Activated CD4-positive, alpha-beta memory T cell treated with anti-CD3 and anti-CD28 coated beads, Interleukin-2, amount 10 ng/mL, durations not matched to agents 7 days and 5 days (primary cell): ENCODE results near the gene PATE2. TPM values are rescaled to one million over a fixed set of nuclear protein-coding genes. Genes with fewer than 3 reads are reported as not detected.

Experiments used
- CTCF ChIA-PET: fragments of 350-600 bp; sonication (Branson Sonifier 250); formaldehyde crosslinking; loops from one replicate; lab custom pipeline; 2021; ENCODE audit warnings: antibody characterized with exemption, inconsistent platforms; lab: Charles Lee
- POLR2A ChIA-PET: fragments of 350-600 bp; sonication (Branson Sonifier 250); formaldehyde crosslinking; loops from one replicate; lab custom pipeline; 2021; ENCODE audit warnings: antibody characterized with exemption; lab: Charles Lee
- DNase-seq: peaks from one replicate; pipeline ENCODE4 v3.0.0-alpha.2; 2020
- H3K27ac Mint-ChIP-seq: one replicate; pipeline ENCODE4 v1.8.0; 2021; ENCODE audit warnings: mild to moderate bottlenecking, mixed read lengths
- H3K27me3 Mint-ChIP-seq: one replicate; pipeline ENCODE4 v1.8.0; 2021; ENCODE audit warnings: mixed read lengths
- H3K36me3 Mint-ChIP-seq: one replicate; pipeline ENCODE4 v1.8.0; 2021; ENCODE audit warnings: low read depth, mixed read lengths
- H3K4me1 Mint-ChIP-seq: one replicate; pipeline ENCODE4 v1.8.0; 2021; ENCODE audit warnings: mixed read lengths
- H3K4me3 Mint-ChIP-seq: one replicate; pipeline ENCODE4 v1.8.0; 2021; ENCODE audit warnings: mild to moderate bottlenecking, mixed read lengths
- H3K9me3 Mint-ChIP-seq: one replicate; pipeline ENCODE4 v1.8.0; 2021; ENCODE audit warnings: mixed read lengths
- total RNA-seq, 2 experiments: library from RNA; stranded (reverse); gene quantifications; one replicate each; pipeline ENCODE4 v1.2.3, GENCODE V29; 2021

Gene PATE2
- total RNA-seq, 2 experiments from 2014 or later = not detected

DNA sequence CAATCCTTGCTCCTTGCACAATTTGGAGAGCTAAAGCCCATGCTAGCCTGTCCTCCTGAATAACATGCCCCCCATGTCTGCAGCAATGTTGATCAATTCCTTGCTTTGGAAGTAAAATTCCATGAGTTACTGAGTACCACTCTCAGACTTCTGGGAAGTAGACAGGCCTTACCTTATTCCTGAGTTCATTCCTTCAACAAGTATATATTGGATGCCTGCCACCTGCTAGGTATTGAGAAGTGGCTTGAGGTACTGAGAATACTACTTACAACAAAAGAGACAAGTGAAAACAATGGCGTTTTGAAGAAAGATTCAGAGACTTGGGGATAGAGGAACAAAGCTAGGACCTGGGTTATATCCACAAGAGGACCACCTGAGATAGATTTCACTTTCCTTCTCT lies 12.4 kb downstream of the PATE2 start:
- no peaks in the 10 kb centered on the region for H3K4me1 Mint-ChIP-seq
- H3K4me3 Mint-ChIP-seq = no peak overlapping the region
- H3K27me3 Mint-ChIP-seq = peaks cover 12% of the 10 kb centered on the region
- no peak overlapping the region for H3K27ac Mint-ChIP-seq
- ChIA-PET POLR2A (no interaction called here), CTCF (interaction anchor here (0.6 kb wide), 1 partner anchor 292 kb away, joined by 3 read pairs; no protein-coding TSS in a partner anchor)
- no peaks in the 10 kb centered on the region for H3K9me3 Mint-ChIP-seq
- DNase-seq = no peak
- H3K36me3 Mint-ChIP-seq = no peaks in the 10 kb centered on the region

DNA sequence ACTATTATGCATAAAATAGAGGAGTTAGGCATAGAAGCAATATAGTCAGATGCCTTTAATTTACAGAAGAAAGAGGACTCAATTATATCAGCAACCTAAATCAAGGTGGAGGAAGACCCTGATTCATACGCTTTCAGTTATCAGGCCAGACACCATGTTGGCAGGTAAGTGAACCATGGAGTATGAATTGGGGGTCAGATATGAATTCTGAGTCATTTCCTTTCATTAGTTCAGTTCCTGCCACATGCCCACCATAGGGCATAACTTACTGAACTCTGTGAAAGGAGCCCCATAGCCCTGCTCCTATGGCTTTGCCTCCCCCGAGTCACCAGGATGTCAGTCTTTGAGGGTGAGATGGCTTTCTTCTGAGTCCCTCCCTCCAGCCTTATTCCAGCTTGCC lies 15.1 kb downstream of the PATE2 start:
- H3K4me1 Mint-ChIP-seq = no peaks in the 10 kb centered on the region
- H3K27me3 Mint-ChIP-seq = peaks cover 12% of the 10 kb centered on the region
- H3K27ac Mint-ChIP-seq = no peak overlapping the region
- DNase-seq = no peak
- ChIA-PET CTCF (no interaction called here), POLR2A (no interaction called here)
- H3K4me3 Mint-ChIP-seq = no peak overlapping the region
- no peaks in the 10 kb centered on the region for H3K36me3 Mint-ChIP-seq
- no peaks in the 10 kb centered on the region for H3K9me3 Mint-ChIP-seq

DNA sequence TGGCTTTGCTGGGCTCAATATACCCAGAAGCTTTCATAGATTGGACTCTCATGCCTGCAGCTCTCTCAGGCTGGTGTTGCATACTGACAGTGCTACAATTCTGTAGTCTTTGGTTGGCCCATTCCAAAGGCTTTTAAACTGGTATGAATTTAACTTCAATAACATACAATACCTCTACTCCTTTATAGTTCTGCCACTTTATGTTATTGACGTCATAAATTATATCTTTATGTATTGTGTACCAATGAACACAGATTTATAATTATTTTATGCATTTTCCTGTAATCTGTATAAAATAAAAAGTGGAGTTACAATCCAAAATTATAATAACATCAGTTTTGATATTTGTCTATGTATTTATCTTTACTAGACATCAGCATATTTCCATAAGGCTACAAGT lies 16.2 kb downstream of the PATE2 start:
- peaks cover 15% of the 10 kb centered on the region for H3K27me3 Mint-ChIP-seq
- DNase-seq = no peak
- no peaks in the 10 kb centered on the region for H3K9me3 Mint-ChIP-seq
- no peak overlapping the region for H3K4me3 Mint-ChIP-seq
- POLR2A ChIA-PET = no interaction called here
- no peaks in the 10 kb centered on the region for H3K36me3 Mint-ChIP-seq
- CTCF ChIA-PET = no interaction called here
- no peak overlapping the region for H3K27ac Mint-ChIP-seq
- H3K4me1 Mint-ChIP-seq = no peaks in the 10 kb centered on the region

DNA sequence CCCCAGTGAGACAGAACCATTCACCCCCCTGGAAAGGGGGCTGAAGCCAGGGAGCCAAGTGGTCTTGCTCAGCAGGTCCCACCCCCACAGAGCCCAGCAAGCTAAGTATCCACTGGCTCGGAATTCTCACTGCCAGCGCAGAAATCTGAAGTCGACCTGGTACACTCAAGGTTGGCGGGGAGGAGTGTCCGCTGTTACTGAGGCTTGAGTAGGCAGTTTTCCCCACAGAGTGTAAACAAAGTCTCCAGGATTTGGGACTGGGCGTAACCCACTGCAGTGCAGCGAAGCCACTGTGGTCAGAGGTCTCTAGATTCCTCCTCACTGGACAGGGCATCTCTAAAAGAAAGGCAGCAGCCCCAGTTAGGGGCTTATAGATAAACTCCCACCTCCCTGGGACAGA lies 22.6 kb downstream of the PATE2 start:
- Mint-ChIP-seq H3K4me1 (no peaks in the 10 kb centered on the region), H3K36me3 (no peaks in the 10 kb centered on the region), H3K27me3 (peaks cover 13% of the 10 kb centered on the region), H3K27ac (no peak overlapping the region), H3K9me3 (no peaks in the 10 kb centered on the region), H3K4me3 (no peak overlapping the region)
- POLR2A ChIA-PET = no interaction called here
- CTCF ChIA-PET = no interaction called here
- DNase-seq = no peak

DNA sequence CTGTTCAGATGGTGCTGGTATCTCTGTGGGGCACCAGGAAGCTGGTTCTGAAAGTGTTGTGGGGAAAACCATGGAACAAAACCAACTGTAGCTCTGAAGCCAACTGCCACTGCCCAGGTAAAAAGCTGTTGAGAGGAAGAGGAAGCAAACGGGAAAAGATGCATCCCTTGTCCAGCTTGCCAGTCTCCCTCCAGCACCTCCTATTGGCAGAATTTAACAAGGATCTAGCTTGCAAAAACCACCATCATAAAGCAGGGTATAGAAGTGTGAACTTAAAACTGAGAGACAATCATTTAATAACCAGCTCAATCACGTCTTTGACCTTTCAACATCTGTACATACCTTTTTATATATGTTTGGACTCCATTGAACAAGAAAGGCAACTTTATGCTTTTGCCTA lies 28.0 kb downstream of the PATE2 start:
- ChIA-PET POLR2A (no interaction called here), CTCF (no interaction called here)
- Mint-ChIP-seq H3K27ac (no peak overlapping the region), H3K4me3 (no peak overlapping the region), H3K9me3 (no peaks in the 10 kb centered on the region), H3K36me3 (no peaks in the 10 kb centered on the region), H3K4me1 (no peaks in the 10 kb centered on the region), H3K27me3 (peaks cover 5% of the 10 kb centered on the region)
- DNase-seq = no peak

DNA sequence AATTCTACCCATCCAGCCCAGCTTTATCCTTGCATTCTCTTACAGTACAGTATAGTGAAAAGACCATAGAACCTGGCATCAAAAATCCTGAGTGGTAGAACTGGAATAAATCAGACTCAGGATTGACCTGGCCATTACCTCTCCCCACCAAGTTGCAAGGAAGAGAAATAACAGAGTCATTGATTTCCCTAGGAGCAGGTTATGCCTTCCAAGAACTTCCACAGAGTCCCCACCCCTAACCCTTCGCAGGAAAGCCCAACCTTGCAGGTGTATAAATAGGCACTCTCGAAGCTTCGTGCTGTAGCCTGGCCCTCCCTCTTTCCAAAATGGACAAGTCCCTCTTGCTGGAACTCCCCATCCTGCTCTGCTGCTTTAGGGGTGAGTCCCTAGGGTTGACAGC lies 32.6 kb downstream of the PATE2 start, which contains the start of gene PATE1:
TSS of gene PATE1 (plus strand) at position 301 of the 400 bp plus-strand sequence. CDS start at position 327, 26 bp downstream.
- Mint-ChIP-seq H3K36me3 (no peaks in the 10 kb centered on the region), H3K9me3 (no peaks in the 10 kb centered on the region), H3K27me3 (peaks cover 13% of the 10 kb centered on the region), H3K4me1 (no peaks in the 10 kb centered on the region), H3K27ac (no peak within 1 kb of the TSS), H3K4me3 (no peak within 1 kb of the TSS)
- DNase-seq = no peak
- CTCF ChIA-PET = no interaction called here
- POLR2A ChIA-PET = interaction anchor here (0.9 kb wide), 1 partner anchor 203 kb away, joined by 3 read pairs; no protein-coding TSS in a partner anchor

DNA sequence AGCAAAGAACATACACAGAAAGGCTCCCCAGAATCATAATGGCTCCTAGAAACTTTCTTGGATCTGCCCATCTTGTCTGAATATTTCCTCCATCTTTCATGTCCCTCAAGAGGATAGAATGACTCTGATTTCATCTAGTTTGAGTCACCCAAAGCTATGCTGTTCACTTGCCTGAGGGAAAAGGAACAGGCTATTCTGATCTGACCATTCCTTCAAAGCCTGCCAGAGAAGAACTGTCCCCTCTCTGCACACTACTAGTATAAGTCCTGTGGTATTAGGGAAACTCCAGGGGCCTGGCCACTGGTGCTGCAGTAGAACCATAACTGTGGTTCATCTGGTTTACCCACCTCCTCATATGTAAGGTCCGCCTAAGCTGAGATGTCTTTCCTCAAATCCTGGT lies 34.9 kb downstream of the PATE2 start:
- Mint-ChIP-seq H3K36me3 (no peaks in the 10 kb centered on the region), H3K4me3 (no peak overlapping the region), H3K27me3 (peaks cover 12% of the 10 kb centered on the region), H3K4me1 (no peaks in the 10 kb centered on the region), H3K27ac (no peak overlapping the region), H3K9me3 (no peaks in the 10 kb centered on the region)
- CTCF ChIA-PET = no interaction called here
- POLR2A ChIA-PET = no interaction called here
- no peak for DNase-seq

DNA sequence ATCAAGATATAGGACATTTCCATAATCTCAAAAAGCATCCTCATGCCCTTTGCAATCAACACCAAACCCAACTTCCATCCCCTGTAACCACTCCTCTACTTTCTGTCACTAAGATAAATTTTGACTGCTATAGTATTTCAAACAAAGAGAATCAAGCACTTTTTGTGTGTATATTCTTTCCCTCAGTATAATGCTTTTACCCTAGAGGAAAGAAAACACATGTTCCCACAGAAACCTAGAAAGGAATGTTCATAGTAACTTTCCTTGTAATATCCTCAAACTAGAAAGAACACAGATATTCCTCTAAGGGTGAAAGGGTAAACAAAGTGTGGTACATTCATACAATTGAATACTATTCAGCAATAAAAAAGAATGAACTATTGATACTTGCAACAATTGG lies 38.0 kb downstream of the PATE2 start:
- Mint-ChIP-seq H3K4me3 (no peak overlapping the region), H3K27ac (no peak overlapping the region), H3K9me3 (no peaks in the 10 kb centered on the region), H3K36me3 (no peaks in the 10 kb centered on the region), H3K4me1 (no peaks in the 10 kb centered on the region), H3K27me3 (peaks cover 21% of the 10 kb centered on the region)
- ChIA-PET POLR2A (no interaction called here), CTCF (no interaction called here)
- no peak for DNase-seq

DNA sequence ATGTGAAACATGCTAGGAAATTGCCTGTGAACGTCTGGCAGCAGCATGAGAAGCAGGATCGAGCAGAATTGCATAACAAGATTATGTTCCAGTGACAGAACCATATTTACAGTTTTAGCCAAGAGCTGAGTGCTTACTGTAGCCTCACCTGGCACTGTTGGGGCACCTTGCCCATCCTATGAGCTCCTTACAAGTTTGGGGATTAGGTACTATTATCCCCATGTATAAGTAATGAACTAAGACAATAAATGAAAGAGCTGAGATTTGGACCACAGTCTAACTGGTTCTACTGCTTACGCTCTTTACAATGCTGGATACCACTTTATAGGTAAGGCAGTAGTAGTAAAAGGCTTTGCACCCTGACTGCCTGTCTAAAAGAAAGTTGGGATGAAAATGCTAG lies 49.7 kb downstream of the PATE2 start:
- CTCF ChIA-PET = no interaction called here
- no peak for DNase-seq
- Mint-ChIP-seq H3K9me3 (no peaks in the 10 kb centered on the region), H3K4me1 (no peaks in the 10 kb centered on the region), H3K4me3 (no peak overlapping the region), H3K27ac (no peak overlapping the region), H3K36me3 (no peaks in the 10 kb centered on the region), H3K27me3 (peaks cover 8% of the 10 kb centered on the region)
- POLR2A ChIA-PET = no interaction called here

Other genes with a start within 250 kb of the PATE2 start
- gene EI24, start 209.4 kb downstream of the PATE2 start, total RNA-seq = 10 to 100 TPM; 31.5 to 33.2 TPM
- 100 to 1,000 TPM; 123 TPM for gene STT3A, start 186.0 kb downstream of the PATE2 start, total RNA-seq
- 10 to 100 TPM; 79.0 to 82.6 TPM for gene CHEK1, start 153.7 kb downstream of the PATE2 start, total RNA-seq
- not detected for gene ACRV1, start 98.0 kb downstream of the PATE2 start, total RNA-seq
- gene PATE1, start 32.5 kb downstream of the PATE2 start, total RNA-seq = not detected
- gene PATE3, start 9.3 kb upstream of the PATE2 start, total RNA-seq = not detected
- not detected for gene PATE4, start 54.5 kb upstream of the PATE2 start, total RNA-seq
- gene HYLS1, start 108.8 kb upstream of the PATE2 start, total RNA-seq = 10 to 100 TPM; 14.0 to 15.5 TPM
- gene PUS3, start 124.4 kb upstream of the PATE2 start, total RNA-seq = 10 to 100 TPM in 1 of 2 experiments, 1 to 10 TPM in 1; 7.8 to 11.5 TPM
- gene DDX25, start 125.7 kb upstream of the PATE2 start, total RNA-seq = not detected
- gene VSIG10L2, start 167.2 kb upstream of the PATE2 start, total RNA-seq = not detected